Measurements from ENCODE around the gene UBE2V1.
"Not testable (repeated sequence)": the region's sequence is repeated elsewhere in the genome, so short reads cannot be mapped to it uniquely, and the experiment has no call there.

Gene UBE2V1

DNA sequence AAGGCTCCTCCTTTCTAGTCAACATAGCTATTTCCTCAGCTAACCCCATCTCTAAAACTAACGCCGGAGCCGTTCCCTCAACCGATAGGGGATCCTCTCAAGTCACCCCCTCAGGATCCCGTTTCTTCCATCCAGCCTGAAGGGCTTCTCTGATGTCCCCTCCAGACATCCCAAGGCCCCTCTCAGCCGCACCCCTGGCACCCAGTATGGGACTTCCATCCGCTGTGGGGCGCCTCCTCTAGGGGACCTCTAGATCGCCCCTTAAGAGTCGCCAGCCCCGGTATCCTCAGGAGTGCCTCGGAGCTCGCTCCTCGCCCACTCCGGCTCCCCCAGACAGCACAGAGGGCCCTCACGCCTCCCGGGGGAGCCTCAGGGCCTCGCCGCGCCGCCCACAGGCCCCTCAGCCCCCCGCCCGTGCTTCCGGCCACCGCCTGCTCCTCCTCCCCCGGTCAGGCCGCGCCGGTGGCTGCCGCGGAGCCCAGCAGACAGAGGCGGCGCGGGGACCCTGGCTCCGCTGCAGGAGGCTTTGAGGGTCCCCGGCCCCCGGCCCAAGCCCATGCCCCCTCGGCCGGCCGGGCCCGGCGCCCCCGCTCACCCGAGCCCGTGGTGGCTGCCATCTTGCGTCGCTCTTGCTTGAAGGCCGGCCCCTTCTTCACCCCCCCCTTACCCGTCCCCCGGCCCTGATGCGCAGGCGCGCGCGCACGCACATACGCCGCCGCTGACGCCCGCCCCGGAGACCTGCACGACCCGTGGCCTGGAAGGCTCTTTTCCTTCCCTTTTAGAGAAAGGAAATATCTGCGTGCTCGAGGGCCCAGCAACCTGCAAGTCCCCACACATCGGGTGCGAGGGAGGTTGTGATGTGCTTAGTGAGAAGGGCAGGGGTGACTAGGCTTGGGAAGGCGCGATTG lies at the start of gene UBE2V1:
Gene UBE2V1 (minus strand): TSS at position 639 of the 908 bp plus-strand sequence. CDS start 22 bp downstream, at position 617.
- peak; percentile 80 for DNase-seq

DNA sequence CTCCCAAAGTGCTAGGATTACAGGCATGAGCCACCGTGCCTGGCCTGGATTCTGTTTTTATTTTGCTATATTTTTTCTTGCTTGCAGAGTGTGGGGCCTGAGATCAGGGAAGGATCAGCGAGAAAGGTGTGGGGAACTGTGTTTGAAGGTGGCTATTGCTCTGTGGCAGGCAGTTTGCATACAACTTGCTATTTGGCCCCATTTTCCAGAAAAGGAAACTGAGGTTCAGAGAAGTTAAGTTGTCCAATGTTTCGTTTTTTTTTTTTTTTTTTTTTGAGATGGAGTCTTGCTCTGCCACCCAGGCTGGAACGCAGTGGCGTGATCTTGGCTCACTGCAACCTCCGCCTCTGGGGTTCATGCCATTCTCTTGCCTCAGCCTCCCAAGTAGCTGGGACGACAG lies 48.5 kb upstream of the UBE2V1 start:
- DNase-seq, result not testable (repeated sequence)

DNA sequence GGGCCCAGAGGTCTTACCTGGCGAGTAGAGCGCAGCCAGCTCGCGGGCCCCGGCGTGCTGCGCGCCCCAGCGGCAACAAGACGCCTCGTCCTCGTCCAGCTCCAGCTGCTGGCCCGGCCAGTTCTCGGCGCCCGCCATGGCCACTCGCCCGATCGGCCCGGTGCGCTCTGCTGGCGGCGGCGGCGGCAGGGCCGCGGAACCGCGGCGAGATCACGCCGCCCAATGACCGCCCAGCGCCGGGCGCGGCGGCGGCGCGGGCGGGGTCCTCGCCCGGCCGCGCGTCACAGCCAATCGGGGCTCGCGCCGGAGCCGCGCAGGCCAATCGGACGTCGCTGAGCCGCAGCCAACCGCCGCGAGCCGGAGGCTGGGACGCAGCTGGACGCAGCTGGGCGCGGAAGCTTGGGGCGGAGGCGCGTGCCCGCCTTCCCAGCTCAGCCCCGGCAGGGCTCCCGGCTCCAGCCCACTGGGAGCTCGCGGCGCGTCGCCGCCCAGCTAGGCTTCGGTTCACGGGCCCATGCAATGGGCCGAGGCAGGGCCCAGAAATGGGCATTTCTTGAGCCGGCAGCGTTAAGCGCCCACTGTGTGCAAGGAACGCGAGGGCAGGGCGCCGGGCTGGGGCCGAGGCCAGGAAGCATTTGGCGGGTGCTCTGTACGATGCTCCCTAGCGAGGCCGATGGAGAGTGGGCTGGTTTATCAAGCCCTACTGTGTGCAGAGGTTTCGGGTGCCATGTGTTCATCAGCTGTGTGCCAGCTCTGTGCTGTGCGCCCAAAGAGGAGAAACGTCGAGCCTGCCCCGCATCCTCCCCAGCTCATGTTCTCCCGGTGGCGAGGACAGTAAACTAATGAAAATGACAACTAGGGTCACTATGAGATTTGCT lies 40.8 kb upstream of the UBE2V1 start, which contains the start of gene PEDS1:
Gene PEDS1 (minus strand): TSS at position 224 of the 878 bp plus-strand sequence. CDS start 86 bp downstream, at position 138.
- DNase-seq, result peak; percentile 85

DNA sequence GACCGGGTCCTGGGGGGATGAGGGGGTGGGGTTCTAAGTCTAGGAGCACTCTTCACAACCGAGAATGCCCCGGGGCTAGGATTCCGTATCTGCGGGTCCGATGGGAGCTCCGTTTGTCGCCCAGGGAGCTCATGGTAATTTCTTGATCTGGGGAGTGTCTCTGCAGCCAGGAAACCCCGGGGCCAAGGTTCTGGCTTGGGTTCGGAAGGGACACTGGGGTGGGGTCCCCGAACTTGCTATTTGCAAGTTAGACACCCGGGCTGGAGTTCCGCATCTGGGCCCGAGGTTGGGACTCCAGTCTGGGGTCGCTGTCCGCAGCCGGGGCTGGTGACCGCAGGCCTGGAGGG lies 40.2 kb upstream of the UBE2V1 start:
- DNase-seq, result no peak

DNA sequence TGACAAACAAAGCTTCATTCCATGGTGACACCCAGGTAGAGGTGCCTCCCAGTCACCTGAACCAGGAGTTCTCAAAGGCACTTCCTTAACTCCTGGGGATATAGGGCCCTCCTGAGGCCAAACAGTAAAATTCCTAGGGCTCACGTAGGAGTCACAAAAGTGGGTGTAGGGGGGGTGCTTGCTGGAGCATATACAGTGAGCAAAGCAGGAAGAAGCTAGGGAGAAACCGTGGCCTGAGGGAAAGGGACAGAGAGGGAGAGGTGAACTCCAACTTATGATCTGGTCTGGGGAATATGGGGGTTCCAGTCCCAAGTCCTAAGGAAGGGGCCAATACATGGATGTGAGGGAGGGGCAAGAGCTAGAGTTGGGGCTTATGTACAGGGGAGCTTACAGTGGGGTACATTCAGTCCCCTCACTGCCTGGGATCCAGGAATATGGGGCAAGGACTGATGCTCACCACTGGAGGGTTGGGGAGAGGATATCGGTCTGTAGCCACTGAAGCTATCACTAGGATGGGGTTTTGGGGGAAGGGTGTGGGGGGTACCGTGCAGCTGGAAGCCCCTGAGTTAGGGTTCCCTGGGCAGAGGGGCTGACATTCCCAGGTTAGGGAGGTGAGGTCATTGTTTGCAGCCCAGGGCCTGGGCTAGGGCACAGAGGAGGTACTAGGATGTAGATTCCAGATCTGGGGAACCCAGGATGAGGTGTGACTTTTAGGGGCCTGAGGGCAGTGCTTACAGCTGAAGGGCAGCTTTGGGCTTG lies 39.6 kb upstream of the UBE2V1 start:
- DNase-seq, result no peak

DNA sequence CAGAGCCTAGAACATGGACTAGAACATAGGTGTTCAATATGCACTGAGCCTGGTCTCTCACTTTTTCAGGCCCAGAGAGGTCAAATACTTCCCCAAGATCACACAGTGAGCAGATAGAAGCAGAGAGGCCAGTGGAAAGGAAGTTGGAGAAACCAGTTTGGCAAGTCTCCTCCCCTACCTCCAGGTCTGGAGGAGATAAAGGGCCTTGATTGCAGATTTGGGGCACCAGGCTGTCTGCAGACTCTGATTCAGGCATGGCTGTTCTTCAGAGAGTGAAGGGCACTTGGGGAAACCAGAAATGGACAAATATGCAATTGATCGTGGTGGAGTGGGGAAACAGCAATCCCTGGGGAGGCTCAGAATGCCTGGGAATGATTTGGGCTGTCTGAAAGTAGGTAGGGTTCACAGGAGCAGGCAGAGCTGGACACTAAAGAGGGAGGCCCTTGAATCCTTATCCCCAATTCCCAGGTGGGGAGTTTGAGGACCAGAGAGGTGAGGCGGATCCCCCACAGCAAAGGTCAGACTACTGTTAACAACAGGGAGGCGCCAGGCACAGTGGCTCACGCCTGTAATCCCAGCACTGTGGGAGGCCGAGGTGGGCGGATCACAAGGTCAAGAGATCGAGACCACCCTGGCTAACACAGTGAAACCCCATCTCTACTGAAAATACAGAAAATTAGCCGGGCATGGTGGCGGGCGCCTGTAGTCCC lies 38.2 kb upstream of the UBE2V1 start:
- no peak for DNase-seq

DNA sequence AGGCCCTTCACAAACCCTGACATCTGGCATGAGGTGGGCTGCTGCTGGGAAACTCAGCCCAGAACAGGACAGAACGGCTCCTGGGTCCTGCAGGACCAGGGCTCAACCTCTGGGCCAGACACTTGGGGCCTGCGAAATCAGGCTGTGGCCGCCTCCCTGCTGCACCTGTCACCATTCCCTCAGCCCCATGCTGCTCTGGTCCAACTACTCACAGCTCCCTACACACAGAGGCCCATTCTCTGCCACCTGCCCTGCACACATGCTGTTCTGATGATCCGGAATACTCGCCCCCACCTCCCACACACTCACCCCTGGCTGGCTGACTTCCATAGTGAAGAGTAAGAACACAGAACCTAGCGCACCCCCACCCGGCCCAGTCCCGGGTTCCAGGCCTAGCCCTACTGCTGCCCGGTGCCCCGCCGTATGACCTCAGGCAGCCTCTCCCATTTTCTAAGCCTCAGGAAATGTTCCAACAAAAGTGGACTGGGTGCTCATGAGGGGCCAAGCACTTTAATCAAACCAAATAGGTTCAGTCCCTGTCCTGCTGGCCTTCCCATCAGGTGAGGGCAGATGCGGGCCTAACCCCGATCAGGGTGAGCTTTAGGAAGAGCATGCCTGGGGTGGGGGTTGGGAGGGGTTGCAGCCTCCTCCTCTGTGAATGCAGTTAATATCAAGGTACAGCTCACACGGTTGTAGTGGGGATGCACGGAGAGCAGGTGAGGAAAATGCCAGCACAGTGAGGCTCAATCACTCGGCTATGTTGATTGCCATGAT lies 36.7 kb upstream of the UBE2V1 start:
- DNase-seq, result no peak

DNA sequence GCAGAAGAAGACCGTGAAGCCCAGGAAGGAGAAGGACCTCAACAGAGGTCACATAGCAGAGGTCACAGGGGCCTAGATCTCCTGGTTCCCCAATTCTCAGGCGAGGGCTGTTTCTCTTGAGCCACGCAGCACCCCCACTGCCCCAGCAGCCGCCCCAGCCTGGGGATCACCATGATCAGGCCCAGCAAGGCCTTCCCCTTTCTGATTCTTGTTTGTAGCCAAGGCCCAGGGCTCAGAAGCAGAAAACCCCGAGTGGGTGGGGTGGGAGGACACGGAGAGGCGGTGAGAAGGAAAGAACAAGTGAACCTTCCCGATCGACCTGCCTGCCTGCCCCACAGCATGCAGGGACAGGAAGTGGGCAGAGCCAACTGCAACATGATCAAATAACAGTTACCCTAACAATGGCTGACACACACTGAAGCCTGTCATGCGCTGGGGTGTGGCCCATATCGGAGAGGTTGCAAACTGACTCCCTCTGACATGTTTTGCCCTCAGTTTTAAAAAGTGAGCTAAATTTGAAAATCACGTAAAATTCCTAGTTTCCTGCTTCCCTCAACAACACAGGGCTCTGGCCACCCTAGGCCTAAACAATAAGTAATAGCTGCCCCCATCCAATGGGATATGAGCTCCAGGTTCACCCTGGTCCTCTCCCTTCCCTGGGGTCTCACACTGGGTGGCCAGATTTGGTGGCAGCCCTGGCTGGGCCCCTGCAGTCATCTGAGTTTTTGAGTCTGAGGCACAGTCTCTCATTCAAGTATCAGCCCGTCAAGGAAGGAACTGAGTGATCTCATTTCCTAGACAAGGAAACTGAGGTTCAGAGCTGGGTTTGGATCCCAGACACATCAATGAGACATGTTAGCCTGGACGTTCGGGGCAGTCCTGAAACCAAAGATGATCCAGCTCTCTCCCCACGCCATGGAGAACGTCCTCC lies 34.0 kb upstream of the UBE2V1 start:
- no peak for DNase-seq

DNA sequence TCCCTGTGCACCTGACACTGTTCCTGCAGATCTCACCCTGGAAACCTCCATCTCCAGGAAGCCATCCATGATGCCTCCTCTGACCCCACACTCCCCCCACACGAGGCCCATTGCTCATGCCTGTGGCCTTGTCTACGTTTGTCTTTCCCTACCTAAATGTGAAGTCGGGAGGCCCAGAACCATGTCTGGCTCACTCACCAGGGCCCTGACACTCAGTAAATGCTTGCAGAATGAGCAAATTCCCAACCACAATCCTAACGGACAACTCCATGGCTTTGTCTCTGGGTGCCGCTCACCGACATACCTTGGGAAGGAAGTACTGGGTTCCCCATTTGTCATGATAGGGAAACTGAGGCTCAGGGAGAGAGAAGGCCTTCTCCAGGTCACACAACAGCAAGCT lies 33.3 kb upstream of the UBE2V1 start:
- DNase-seq, result no peak

DNA sequence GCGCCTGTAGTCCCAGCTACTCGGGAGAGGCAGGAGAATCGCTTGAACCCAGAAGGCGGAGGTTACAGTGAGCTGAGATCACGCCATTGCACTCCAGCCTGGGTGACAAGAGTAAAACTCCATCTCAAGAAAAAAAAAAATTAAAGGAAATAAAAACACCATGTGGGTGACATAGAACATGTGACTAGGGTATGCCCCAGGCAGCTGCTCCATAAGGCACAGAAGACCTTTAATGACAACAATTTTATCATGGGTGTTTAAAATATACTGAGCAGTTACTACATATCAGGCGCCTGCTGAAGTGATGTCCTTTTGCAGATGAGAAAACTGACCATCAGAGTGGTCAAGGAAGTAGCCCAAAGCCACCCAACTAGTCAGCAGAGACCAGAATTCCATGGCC lies 32.6 kb upstream of the UBE2V1 start:
- DNase-seq, result no peak

DNA sequence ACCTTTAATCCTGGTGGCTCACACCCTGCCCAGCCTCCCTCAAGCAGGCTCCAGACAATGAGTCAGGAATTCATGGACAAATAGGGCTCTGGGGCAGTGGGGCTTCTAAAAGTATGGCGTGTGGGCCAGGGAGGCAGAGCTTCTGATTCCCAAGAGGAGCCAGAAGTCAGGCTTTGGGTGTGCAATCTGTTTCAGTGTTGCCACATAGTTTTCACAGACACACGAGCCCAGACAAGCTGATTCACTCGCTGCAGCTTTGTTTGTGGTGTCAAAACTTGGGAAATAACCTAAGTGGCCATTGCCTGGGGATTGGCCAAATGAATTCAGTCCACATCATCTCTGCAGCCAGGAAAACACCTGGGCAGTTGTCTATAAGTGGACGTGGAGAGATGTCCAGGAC lies 31.4 kb upstream of the UBE2V1 start:
- no peak for DNase-seq

DNA sequence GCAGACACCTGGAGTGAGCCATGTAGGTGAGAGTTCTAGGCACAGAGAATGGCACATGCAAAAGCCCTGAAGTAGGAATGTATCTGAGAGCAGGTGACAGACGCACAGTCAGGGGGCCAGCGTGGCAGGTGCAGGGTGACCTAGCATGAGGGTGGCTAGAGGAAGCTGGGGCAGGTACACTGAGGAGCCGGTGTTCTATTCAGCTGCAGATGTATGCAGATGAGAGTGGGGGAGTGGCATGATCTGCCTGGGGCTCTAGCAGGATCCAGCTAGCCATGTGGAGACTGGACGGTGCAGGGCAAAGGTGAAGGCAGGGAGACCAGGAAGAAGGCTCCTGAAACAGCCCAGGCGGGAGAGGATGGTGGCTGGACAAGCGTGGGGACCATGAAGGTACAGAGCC lies 29.9 kb upstream of the UBE2V1 start:
- no peak for DNase-seq

DNA sequence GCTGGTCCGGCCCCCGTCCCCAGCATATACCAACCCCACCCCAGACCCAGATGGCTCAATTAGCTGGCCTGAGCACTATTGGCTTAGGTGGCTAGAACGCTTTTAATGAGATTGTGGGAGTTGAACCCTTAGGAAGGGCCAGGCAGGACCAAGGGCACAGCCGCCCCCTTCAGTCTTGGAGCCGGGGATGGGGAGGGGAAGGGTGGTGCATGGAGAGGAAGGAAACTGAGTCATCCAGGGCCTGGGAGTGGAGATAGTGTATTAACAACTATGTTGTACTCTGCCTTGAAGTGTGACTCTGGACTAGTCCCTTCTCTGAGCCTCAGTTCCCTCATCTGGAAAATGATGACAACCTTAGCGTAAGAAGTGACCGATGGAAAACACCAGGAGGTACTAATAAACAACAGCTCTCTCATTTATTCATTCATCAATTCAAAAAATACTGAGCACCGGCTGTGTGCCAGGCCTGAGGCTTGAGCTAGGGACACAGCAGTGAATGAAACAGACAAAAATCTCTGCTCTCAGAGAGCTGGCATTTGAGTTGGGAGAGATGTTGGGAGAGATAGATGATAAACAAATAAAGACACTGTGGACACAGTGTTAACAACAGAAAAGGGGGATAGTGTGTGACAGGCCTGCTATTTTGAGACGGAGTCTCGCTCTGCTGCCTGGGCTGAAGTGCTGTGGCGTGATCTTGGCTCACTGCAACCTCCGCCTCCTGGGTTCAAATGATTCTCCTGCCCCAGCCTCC lies 29.0 kb upstream of the UBE2V1 start:
- no peak for DNase-seq

DNA sequence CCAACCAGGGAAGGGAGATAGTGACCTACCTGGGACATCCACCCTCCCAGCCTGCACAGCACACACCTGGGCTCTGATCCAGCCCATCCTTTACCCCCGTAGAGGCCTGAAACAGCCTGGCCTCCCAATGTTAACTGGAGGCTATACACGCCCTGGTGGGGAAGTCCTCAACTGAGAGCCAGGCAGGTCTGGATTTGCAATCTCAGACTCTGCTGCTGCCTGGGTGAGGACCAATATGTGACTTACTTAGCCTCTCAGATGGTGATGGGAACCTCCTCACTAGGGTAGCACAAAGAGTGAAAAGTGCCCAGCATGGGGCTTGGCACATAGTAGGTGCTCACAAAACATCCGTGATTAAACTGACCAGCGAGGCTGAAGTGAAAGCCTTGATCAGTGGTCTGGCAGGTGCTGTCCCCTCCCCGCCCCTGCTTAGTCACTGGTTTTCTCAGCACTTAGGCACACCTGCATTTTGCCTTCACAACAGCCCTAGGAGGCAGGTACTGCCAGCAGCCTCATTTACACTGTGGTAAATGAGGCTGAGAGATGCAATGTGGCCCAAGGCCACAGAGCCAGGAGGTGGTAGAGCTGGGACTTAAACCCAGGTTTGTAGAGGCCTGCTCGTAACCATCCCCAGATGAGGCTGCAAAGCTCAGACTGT lies 28.2 kb upstream of the UBE2V1 start:
- no peak for DNase-seq

DNA sequence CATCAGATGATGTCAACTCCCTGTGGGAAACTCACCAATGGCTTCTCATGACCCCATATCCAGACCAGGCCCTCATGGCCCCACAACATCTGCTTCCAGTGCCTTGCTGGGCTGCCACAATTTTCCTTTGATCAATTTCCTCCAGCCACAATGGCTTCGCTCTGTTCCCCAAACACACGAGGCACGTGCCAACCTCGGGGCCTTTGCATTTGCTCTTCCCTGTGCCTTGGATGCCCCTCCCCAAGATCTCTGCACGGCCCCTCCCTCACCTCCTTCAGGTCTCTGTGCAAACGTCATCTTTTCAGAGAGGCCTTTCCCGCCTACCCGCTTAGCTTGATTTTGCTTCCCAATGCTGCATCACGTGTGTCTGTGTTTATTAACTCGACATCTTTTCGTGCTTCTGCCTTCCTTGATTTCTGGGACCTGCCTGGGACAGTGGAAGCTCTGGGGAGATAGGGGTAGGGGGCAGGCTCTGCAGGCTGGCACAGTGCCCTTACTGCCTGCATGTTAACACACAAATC lies 27.4 kb upstream of the UBE2V1 start:
- no peak for DNase-seq

DNA sequence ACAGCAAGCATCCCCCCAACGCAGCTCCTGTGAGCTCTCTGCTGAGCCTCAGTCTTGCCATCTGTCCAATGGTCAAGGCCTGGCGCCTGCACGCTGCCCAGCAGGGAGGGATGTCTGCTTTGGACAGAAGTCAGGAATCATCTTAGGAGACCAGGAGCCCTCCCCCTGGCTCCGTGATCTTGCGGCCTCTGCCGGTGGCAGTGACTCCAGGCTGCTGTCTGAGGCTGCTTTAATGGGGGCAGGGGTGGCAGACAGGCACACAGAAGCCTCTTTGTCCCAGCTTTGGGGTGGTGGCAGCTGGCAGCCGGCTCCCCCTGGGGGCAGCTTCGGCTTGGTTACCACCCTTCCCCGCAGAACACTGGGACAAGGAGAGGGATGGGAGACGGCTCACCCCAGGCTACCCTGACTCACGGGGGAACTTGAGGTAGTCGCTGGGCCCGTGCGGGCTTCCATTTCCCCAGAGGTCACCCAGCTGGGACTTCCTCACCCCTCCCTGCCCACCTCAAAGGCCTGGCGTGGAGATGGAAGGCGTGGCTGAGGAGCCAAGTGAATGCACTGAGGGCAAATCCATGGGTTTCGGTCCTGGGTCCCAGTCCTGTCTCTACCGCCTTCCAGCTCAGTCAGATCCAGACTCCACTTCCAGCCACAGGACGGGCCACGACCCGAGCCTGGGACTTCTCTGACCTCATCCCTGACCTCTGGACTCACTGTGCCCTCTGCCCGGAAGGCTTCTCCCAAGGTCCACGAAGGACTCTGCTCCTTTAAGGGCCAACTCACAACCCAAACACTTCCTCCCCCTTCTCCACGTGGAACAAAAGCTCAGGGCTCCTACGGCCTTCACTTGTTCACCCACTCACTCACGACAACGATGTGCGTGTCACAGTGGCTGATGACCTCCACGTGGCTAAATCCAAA lies 25.8 kb upstream of the UBE2V1 start:
- no peak for DNase-seq

DNA sequence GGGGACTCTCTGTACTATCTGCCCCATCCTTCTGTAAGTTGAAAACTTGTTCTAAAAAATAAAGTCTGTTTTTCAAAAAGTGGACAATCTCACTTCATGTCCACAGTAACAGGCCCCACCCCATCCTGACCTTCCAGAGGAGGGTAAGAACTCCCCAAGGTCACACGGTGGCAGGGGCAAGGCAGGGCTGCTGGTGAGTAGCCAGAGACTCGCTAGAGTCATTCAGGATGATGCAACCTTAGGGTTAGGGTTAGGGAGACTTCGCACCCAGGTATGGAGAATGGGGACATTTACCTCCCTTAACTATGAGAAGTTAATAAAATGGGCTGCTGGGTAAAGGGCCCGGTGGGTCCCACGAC lies 25.1 kb upstream of the UBE2V1 start:
- no peak for DNase-seq

DNA sequence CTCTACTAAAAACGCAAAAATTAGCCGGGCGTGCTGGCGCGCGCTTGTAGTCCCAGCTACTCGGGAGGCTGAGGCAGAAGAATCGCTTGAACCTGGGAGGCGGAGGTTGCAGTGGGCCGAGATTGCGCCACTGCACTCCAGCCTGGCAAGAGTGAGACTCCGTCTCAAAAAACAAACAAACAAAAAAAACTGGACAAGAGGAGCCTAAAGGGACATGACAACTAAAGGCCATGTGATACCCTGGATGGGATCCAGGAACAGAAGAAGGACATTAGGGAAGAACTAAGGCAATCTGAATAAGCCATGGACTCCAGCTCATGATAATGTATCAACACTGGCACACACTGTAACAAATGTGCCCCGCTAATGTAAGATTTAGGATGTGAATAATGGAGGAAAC lies 24.8 kb upstream of the UBE2V1 start:
- not testable (repeated sequence) for DNase-seq

Measured in NCI-H1105 treated with DMSO at 0.1 percent for 48 hours (cell line).